T47D (cell line): ENCODE measurements around the gene SNX25.
A peak's percentile ranks its signal among the peaks of the same experiment; 100 is the strongest.
"Not testable (repeated sequence)": the region's sequence is repeated elsewhere in the genome, so short reads cannot be mapped to it uniquely, and the experiment has no call there.

Experiments
- DNase-seq, 2 experiments: peaks; one replicate each; pipeline versions ENCODE4 v3.0.0 to v3.0.0-alpha.2; 2011 to 2012; ENCODE audit warnings: low read depth in 1 of 2, low spot score in 1 of 2
- JUND ChIP-seq: IDR thresholded peaks from 2 replicates; pipeline ENCODE4 v1.6.1; 2012; ENCODE audit warnings: low read depth
- in situ Hi-C: cut with HindIII; loops from 2 replicates; pipeline ENCODE4 v1.10.0; 2016; ENCODE audit warnings: low sequenced_read_pairs, low pct_unique_long_range_greater_than_20kb

Gene SNX25

GRCh38 chr4:185194924-185195888 is 14.2 kb upstream of the SNX25 start:
- in situ Hi-C loops = no loop called here
- no peak for TF ChIP-seq JUND
- DNase-seq = no peak

- in situ Hi-C loops = no loop called here
- no peak for TF ChIP-seq JUND
- no peak for DNase-seq
Measured at GRCh38 chr4:185196437-185196836, 13.0 kb upstream of the SNX25 start.

DNA sequence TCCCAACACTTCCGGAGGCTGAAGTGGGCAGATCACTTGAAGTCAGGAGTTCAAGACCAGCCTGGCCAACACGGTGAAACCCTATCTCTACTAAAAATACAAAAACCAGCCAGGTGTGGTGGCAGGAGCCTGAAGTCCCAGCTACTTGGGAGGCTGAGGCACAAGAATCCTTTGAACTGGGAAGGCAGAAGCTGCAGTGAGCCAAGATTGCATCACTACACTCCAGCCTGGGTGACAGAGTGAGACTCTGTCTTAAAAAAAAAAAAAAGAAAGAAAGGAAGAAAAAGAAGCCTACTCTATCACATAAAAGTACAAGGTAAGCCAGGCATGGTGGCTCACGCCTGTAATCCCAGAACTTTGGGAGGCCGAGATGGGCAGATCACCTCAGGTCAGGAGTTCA is 11.2 kb upstream of the SNX25 start:
- DNase-seq = not testable (repeated sequence)

DNA sequence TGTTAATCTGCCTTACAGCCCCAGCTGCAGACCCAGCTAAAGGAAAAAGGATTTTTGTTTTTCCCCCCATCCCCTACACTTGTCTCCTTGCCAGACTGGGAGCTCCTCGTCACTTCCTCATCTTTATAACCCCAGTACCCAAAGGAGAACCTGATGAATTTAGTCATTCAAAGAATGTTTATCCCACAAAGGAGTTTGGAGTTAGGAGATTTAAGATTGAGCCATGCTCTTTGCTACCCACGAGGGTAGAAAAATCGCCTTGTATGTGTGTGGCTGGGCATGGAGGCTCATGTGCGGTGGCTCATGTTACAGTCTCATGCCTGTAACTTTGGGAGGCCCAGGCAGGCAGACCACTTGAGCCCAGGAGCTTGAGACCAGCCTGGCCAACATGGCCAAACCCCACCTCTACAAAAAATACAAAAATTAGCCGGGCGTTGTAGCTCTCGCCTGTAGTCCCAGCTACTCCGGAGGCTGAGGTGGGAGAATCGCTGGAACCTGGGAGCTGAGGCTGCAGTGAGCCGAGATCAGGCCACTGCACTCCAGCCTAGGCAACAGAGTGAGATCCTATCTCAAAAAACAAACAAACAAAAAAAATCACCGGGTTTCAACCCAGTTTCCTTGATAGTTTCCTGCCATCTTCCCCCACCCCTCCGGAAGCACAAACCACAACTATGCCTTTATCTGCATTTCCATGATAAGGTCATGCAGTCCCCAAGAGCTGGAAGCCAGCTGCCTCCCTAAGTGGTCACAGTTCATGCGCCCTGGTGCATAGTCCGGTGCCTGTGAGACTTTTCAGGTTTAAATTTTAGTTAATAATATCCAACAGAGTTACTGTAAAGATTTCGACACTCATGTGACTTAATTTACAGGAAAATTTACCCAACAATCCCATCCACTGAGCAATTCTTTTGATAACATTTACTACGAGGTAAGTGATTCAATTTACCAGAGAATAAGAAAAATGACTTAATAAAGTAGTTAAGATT is 7.1 kb upstream of the SNX25 start:
- no peak for TF ChIP-seq JUND
- DNase-seq = no peak
- in situ Hi-C loops = no loop called here

More for the DNA sequence above, 11.2 kb upstream of the SNX25 start:
- in situ Hi-C loops = not testable (repeated sequence)

DNA sequence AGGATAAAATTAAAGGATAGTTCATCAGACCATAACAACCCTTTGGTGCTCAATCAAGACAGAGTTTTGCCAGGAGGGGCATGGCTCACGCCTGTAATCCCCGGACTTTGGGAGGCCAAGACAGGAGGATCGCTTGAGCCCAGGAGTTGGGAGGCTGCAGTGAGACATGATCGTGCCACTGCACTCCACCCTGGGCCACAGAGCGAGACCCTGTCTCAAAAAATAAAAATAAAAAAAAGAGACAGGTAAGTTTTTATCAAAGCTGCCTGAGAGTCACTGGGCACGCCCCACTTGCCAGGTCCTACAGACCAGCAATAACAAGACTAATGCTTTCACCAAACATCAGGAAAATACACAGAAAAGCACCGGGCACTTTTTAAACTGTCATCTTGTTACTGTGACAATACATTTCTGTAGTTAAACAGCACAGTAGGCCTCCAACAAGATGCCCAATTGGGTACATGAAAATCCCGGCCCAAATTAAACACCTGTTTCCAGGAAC is 6.4 kb upstream of the SNX25 start:
- DNase-seq = no peak
- no peak for TF ChIP-seq JUND
- in situ Hi-C loops = no loop called here

DNA sequence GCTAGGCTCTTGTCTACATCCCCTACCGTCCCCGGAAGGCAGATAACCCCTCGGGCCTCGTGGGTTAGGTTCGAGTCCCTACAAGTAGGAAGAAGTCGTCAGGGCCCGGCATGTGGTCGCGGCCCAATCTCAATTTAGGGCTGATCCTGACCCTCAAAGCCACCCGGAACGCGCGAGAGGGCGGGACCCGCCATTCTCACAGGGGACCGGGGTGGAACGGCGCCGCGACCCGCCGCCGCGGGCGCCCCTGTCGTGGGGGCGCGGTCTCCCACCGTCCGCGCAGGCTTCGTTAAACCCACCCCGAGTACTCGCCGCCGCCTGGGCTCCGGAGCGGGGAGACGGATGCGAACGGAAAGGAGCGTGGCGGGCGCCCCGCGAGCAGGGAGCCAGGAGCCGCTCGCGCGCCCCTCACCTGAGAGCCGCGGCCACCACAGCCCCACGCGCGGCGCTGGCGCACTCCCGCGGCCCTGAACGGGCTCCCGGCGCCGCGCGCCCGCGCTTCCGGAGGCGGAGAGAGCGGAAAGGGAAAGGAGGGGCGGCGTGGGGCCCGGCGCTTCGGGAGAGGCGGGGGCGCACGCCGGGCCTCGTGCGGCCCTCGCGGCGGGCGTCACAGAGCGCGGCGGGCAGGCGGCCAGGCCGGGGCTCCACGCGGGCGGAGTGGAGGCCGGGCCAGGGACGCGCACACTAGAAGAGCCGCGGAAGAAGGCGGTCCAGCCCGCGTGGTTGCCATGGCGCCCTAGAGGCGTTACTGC is 5.7 kb upstream of the SNX25 start, which contains the start of gene CFAP97:
CFAP97 (minus strand) TSS at position 515 of the 752 bp plus-strand sequence. CDS start 12,804 bp downstream, outside the sequence.
- peak; percentile 81 to 89 for DNase-seq
- in situ Hi-C loops = no loop called here
- TF ChIP-seq JUND = no peak

DNA sequence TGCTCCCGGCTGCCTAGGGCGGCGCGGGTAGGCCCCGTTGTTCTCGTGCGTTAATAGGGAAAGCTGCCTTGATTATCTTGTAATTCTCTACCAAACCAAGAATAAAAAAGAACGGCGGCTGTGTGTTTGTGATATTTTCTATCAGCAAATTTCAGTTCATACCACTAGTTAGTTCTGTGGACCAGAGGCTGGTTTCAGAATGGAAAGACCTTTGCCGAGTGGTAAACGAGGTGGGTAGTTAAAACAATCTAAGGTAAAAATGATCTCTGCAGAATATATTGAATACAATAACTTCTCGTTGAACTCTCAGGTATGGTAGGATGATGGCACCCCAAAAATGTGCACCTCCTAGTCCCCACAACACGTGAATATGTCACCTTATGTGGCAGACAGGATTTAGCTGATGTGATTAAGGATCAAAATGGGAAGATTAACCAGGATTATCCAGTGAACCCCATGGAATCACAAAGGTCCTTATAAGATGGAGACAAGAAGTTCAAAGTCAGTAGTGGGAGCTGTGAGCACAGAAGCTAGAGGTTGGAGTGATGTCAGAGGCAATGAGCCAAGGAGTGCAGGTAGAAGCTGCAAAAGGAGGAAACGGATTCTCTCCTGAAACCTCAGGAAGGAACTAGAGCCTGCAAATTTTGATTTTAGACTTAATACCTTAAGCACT is 5.0 kb upstream of the SNX25 start:
- no peak for TF ChIP-seq JUND
- peak in 1 of 2 experiments; percentile 47 for DNase-seq
- in situ Hi-C loops = no loop called here

DNA sequence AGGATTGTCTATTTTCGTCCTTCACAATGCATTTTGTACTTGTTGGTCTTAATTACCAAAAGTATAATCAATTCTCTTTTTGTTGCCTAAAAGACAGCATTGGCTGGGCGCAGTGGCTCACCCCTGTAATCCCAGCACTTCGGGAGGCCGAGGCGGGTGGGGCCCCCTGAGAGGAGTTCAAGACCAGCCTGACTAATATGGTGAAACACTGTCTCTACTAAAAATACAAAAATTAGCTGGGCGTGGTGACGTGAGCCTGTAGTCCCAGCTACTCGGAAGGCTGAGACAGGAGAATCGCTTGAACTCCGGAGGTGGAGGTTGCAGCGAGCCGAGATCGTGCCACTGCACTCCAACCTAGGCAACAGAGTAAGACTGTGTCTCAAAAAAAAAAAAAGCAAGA is 4.3 kb upstream of the SNX25 start:
- in situ Hi-C loops, DNase-seq: not testable (repeated sequence)

DNA sequence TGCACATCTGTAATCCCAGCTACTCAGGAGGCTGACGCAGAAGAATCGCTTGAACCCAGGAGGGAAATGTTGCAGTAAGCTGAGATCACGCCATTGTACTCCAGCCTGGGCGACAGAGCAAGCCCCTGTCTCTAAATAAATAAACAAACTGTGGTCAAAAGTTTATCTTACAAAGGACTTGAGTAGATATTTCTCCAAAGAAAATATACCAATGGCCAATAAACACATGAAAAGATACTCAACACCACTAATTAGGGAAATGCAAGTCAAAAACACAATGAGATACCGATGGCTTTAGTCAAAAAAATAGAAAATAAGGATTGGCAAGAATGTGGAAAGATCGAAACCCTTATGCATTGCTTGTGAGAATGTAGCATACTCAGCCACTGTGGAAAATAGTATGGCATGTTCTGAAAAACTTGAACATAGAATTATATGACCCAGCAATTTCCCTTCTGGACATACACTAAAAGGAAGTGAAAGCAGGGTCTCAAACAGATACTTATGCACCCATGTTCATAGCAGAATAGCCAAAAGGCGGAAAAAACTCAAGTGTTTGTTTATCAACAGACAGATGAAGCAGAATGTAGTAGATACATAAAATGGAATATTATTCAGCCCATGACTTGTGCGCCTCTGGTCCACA is 3.6 kb upstream of the SNX25 start:
- no peak for TF ChIP-seq JUND
- no peak for DNase-seq
- in situ Hi-C loops = no loop called here

- no peak for DNase-seq
- TF ChIP-seq JUND = no peak
- in situ Hi-C loops = no loop called here
Measured at GRCh38 chr4:185207466-185207865, 1.9 kb upstream of the SNX25 start.

- DNase-seq, in situ Hi-C loops: not testable (repeated sequence)
Measured at GRCh38 chr4:185209852-185210101, 379 bp downstream of the SNX25 start.
